ENCODE data around the gene DNAJC1.

The DNAJC1 gene

GRCh38 chr10:21756707-21757106 is 246.8 kb downstream of the DNAJC1 start:
- DNase-seq, result no peak

- peak; percentile 10 for DNase-seq
Measured at GRCh38 chr10:21754410-21755011, 249.0 kb downstream of the DNAJC1 start.

GRCh38 chr10:21753497-21754270 is 249.8 kb downstream of the DNAJC1 start:
- no peak for DNase-seq

GRCh38 chr10:21751341-21752310 is 251.9 kb downstream of the DNAJC1 start:
- peak; percentile 10 for DNase-seq

GRCh38 chr10:21750424-21750823 is 253.1 kb downstream of the DNAJC1 start:
- no peak for DNase-seq

- DNase-seq, result no peak
Measured at GRCh38 chr10:21749788-21750187, 253.7 kb downstream of the DNAJC1 start.

GRCh38 chr10:21747809-21748208 is 255.7 kb downstream of the DNAJC1 start:
- DNase-seq, result no peak

GRCh38 chr10:21746118-21746517 is 257.4 kb downstream of the DNAJC1 start:
- no peak for DNase-seq

- no peak for DNase-seq
Measured at GRCh38 chr10:21744223-21744622, 259.3 kb downstream of the DNAJC1 start.

- no peak for DNase-seq
Measured at GRCh38 chr10:21742740-21743412, 260.7 kb downstream of the DNAJC1 start.

GRCh38 chr10:21740989-21741388 is 262.5 kb downstream of the DNAJC1 start:
- no peak for DNase-seq

- no peak for DNase-seq
Measured at GRCh38 chr10:21737106-21737505, 266.4 kb downstream of the DNAJC1 start.

- no peak for DNase-seq
Measured at GRCh38 chr10:21733710-21734109, 269.8 kb downstream of the DNAJC1 start.

- DNase-seq, result peak; percentile 76
Measured at GRCh38 chr10:21732067-21732772, 271.3 kb downstream of the DNAJC1 start.

- DNase-seq, result no peak
Measured at GRCh38 chr10:21728618-21729017, 274.9 kb downstream of the DNAJC1 start.

GRCh38 chr10:21727452-21728168 is 275.9 kb downstream of the DNAJC1 start:
- DNase-seq, result no peak

GRCh38 chr10:21726601-21727225 is 276.8 kb downstream of the DNAJC1 start:
- no peak for DNase-seq

- peak; percentile 99 for DNase-seq
Measured at GRCh38 chr10:21724687-21725367, 278.7 kb downstream of the DNAJC1 start.

GRCh38 chr10:21724020-21724589 is 279.4 kb downstream of the DNAJC1 start:
- peak; percentile 87 for DNase-seq

- peak; percentile 21 for DNase-seq
Measured at GRCh38 chr10:21722209-21722608, 281.3 kb downstream of the DNAJC1 start.
